Smooth muscle cell (in vitro differentiated cells): Measurements from ENCODE around the gene H1-8. TPM values are rescaled to one million over a fixed set of nuclear protein-coding genes. Genes with fewer than 3 reads are reported as not detected.
"Not testable (repeated sequence)": the region's sequence is repeated elsewhere in the genome, so short reads cannot be mapped to it uniquely, and the experiment has no call there.

ENCODE experiments used
- DNase-seq: peaks from one replicate; lab custom pipeline; 2025; ENCODE audit not compliant: unreplicated experiment; lab: John Stamatoyannopoulos, UW
- H2AFZ ChIP-seq: fragments of 200-600 bp; sonication (generic); 2 replicates; pipeline ENCODE4 v1.6.0; 2016; ENCODE audit warnings: antibody characterized with exemption, low read depth, mild to moderate bottlenecking
- H3F3A ChIP-seq: fragments of 200-600 bp; sonication (generic); 2 replicates; pipeline ENCODE4 v1.6.0; 2017; ENCODE audit warnings: antibody characterized with exemption, low read depth
- H3K27ac ChIP-seq: fragments of 200-600 bp; sonication (generic); 2 replicates; pipeline ENCODE4 v1.5.1; 2016; ENCODE audit warnings: low read depth, mild to moderate bottlenecking
- H3K27me3 ChIP-seq: fragments of 200-600 bp; sonication (generic); 2 replicates; pipeline ENCODE4 v1.6.1; 2016; ENCODE audit warnings: low read depth, mild to moderate bottlenecking
- H3K36me3 ChIP-seq: fragments of 200-600 bp; sonication (generic); 2 replicates; pipeline ENCODE4 v1.5.1; 2016; ENCODE audit warnings: low read depth
- H3K4me1 ChIP-seq: fragments of 200-600 bp; sonication (generic); 2 replicates; pipeline ENCODE4 v1.5.1; 2016; ENCODE audit warnings: low read depth
- H3K4me2 ChIP-seq: fragments of 200-600 bp; sonication (generic); 2 replicates; pipeline ENCODE4 v1.6.0; 2016; ENCODE audit warnings: mild to moderate bottlenecking
- H3K4me3 ChIP-seq: fragments of 200-600 bp; sonication (generic); 2 replicates; pipeline ENCODE4 v1.5.1; 2016; ENCODE audit warnings: mild to moderate bottlenecking
- H3K79me2 ChIP-seq: fragments of 200-600 bp; sonication (generic); 2 replicates; pipeline ENCODE4 v1.6.0; 2016; ENCODE audit warnings: low read depth, mild to moderate bottlenecking
- H3K9ac ChIP-seq: fragments of 200-600 bp; sonication (generic); 2 replicates; pipeline ENCODE4 v1.6.0; 2016; ENCODE audit warnings: low read depth
- H3K9me3 ChIP-seq: fragments of 200-600 bp; sonication (generic); replicated peaks from 2 replicates; pipeline ENCODE4 v1.5.1; 2016; ENCODE audit warnings: low read depth
- H4K20me1 ChIP-seq: fragments of 200-600 bp; sonication (generic); 2 replicates; pipeline ENCODE4 v1.6.0; 2016; ENCODE audit warnings: low read depth
- WGBS: methylation state at CpG from one replicate; pipeline ENCODE4 v1.1.7; 2016; ENCODE audit warnings: low lambda C conversion rate; 5-methylcytosine and 5-hydroxymethylcytosine counted together
- polyA plus RNA-seq: library from polyadenylated mRNA; unstranded; fragments of >200 nt; fragmentation: Nextera tagmentation; extraction: Ambion mirVana; gene quantifications from 2 replicates; pipeline ENCODE4 v1.2.1, GENCODE V29; 2016
- total RNA-seq: library from RNA; depleted of rRNA; stranded (reverse); fragments of >200 nt; gene quantifications from 2 replicates; pipeline ENCODE4 v1.2.3, GENCODE V29; 2014
- TF ChIP-seq, protein P1 (sequence below): fragments of 200-600 bp; sonication (generic); IDR thresholded peaks from 2 replicates; pipeline ENCODE4 v1.5.1; 2017; ENCODE audit warnings: borderline replicate concordance, mild to moderate bottlenecking, antibody characterized with exemption; ENCODE audit not compliant: insufficient read depth, poor library complexity, severe bottlenecking

H1-8 gene, protein sequence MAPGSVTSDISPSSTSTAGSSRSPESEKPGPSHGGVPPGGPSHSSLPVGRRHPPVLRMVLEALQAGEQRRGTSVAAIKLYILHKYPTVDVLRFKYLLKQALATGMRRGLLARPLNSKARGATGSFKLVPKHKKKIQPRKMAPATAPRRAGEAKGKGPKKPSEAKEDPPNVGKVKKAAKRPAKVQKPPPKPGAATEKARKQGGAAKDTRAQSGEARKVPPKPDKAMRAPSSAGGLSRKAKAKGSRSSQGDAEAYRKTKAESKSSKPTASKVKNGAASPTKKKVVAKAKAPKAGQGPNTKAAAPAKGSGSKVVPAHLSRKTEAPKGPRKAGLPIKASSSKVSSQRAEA
- total RNA-seq = not detected in 2 replicates
- polyA plus RNA-seq = not detected in 2 replicates

DNA sequence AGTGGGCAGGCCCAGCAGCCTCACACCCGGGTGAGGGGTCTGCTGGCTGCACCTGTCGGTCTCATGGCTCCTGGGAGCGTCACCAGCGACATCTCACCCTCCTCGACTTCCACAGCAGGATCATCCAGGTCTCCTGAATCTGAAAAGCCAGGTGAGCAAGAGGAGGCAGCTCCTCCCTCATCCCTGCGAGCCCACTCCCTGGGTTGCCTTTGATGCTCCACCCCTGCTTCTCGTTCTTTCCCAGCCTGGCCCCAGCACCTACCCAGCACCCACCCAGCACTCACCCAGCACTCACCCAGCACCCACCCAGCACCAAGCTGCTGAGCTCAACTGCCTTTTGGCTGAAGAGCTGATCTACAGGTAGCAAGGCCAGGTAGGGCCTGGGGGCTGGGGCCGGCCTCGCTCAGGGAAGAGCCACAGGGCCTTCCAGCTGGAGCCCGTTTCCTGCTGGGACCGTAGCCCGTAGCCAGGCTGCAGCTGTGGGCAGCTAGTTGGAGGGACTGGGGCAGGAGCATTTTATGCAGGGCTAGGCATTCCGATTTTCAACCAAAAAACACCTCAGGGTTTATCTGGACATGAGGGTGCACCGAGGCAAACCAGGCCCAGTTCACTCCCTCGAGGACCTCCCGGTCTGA lies at the start of gene H1-8:
H1-8 (plus strand) TSS at position 20 of the 635 bp plus-strand sequence; CDS start at position 64, 44 bp downstream.
- Histone ChIP-seq H2AFZ (no peak within 1 kb of the TSS), H3K9me3 (no peaks in the 10 kb centered on the region), H3K9ac (no peak within 1 kb of the TSS), H3K27me3 (no peaks in the 10 kb centered on the region), H3K36me3 (no peaks in the 10 kb centered on the region), H3K4me1 (no peaks in the 10 kb centered on the region), H3K4me3 (no peak within 1 kb of the TSS), H3K27ac (no peak within 1 kb of the TSS), H3K4me2 (no peak within 1 kb of the TSS), H3F3A (peaks cover 6% of the 10 kb centered on the region), H3K79me2 (no peaks in the 10 kb centered on the region), H4K20me1 (no peaks in the 10 kb centered on the region)
- no peak for DNase-seq
- TF ChIP-seq, protein P1, sequence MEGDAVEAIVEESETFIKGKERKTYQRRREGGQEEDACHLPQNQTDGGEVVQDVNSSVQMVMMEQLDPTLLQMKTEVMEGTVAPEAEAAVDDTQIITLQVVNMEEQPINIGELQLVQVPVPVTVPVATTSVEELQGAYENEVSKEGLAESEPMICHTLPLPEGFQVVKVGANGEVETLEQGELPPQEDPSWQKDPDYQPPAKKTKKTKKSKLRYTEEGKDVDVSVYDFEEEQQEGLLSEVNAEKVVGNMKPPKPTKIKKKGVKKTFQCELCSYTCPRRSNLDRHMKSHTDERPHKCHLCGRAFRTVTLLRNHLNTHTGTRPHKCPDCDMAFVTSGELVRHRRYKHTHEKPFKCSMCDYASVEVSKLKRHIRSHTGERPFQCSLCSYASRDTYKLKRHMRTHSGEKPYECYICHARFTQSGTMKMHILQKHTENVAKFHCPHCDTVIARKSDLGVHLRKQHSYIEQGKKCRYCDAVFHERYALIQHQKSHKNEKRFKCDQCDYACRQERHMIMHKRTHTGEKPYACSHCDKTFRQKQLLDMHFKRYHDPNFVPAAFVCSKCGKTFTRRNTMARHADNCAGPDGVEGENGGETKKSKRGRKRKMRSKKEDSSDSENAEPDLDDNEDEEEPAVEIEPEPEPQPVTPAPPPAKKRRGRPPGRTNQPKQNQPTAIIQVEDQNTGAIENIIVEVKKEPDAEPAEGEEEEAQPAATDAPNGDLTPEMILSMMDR = no peak
- WGBS = 88% methylated on average over 16 of the region's 16 CpGs

DNA sequence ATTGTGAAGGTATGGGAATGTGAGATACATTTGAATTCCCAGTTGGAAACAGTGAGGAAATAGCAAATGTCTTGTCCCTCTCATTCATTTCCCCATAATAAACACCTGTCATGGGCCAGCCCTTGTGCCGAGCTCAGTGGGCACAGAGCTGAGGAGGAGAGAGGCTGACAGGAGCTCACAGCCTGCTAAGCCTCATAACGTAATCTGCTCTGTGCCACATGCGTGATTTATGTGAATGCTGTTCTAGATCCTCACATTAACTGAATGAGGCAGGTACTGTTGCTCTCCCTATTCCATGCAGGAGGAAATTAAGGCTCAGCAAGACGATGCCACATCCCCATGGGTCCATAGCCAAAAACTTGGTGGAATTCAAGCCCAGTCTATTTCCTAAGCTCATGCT lies 49.8 kb upstream of the H1-8 start:
- H2AFZ ChIP-seq = no peak overlapping the region
- 84% methylated on average over 4 of the region's 4 CpGs for WGBS
- H3K4me1 ChIP-seq = peaks cover 12% of the 10 kb centered on the region
- DNase-seq = no peak
- H3K4me2 ChIP-seq = no peak overlapping the region
- H3K9ac ChIP-seq = no peak overlapping the region
- H4K20me1 ChIP-seq = no peaks in the 10 kb centered on the region
- H3K27me3 ChIP-seq = no peaks in the 10 kb centered on the region
- H3F3A ChIP-seq = peaks cover 27% of the 10 kb centered on the region
- TF ChIP-seq, protein P1 = no peak
- no peaks in the 10 kb centered on the region for H3K79me2 ChIP-seq
- H3K36me3 ChIP-seq = no peaks in the 10 kb centered on the region
- no peaks in the 10 kb centered on the region for H3K9me3 ChIP-seq
- no peak overlapping the region for H3K4me3 ChIP-seq
- no peak overlapping the region for H3K27ac ChIP-seq

GRCh38 chr3:129494499-129494898 lies 48.5 kb upstream of the H1-8 start:
- H4K20me1 ChIP-seq, H2AFZ ChIP-seq, H3K79me2 ChIP-seq, H3K4me3 ChIP-seq, H3K27me3 ChIP-seq, DNase-seq, H3K36me3 ChIP-seq, H3K9me3 ChIP-seq: not testable (repeated sequence)
- WGBS = 26% methylated on average over 5 of the region's 5 CpGs
- Histone ChIP-seq H3K4me2 (peak overlapping the region; percentile 28), H3K4me1 (peaks cover 12% of the 10 kb centered on the region), H3F3A (peaks cover 27% of the 10 kb centered on the region), H3K9ac (peak overlapping the region; percentile 40), H3K27ac (peak overlapping the region; percentile 94)

- Histone ChIP-seq H3K4me2 (peak overlapping the region; percentile 49), H3K9ac (peak overlapping the region; percentile 60), H3K4me1 (peaks cover 12% of the 10 kb centered on the region), H3K27ac (peak overlapping the region; percentile 94), H3F3A (peaks cover 27% of the 10 kb centered on the region)
- not testable (repeated sequence) for H4K20me1 ChIP-seq, H3K9me3 ChIP-seq, H3K4me3 ChIP-seq, H3K36me3 ChIP-seq, H2AFZ ChIP-seq, DNase-seq, H3K27me3 ChIP-seq, H3K79me2 ChIP-seq
- WGBS = 44% methylated on average over 10 of the region's 10 CpGs
These were observed 47.9 kb upstream of the H1-8 start for GRCh38 chr3:129495006-129495639.

DNA sequence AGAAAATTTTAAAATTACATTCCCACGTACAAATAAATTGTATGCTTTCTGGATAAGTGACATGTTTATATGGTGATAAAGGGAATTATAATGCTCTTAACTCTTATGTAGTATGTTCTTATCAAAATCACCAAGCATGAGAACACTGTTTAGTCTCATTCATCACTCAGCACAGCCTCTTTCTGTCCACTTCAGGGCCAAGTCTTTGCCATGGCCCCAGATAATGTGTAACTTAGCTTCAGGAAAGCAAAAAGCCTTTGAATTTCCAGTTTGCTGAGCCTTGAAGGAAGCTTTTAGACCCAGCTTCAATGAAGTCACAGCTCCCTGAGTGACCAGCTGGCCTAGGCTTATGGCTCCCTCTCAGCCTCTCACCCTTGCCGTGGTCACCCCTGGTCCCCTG lies 45.1 kb upstream of the H1-8 start:
- H3K27me3 ChIP-seq, DNase-seq, H4K20me1 ChIP-seq, H3K4me2 ChIP-seq, H3K36me3 ChIP-seq, H3K79me2 ChIP-seq, H2AFZ ChIP-seq, H3K27ac ChIP-seq, H3K9me3 ChIP-seq, H3K9ac ChIP-seq, H3K4me3 ChIP-seq: not testable (repeated sequence)
- WGBS = 26% methylated on average over 2 of the region's 2 CpGs
- Histone ChIP-seq H3F3A (peaks cover 29% of the 10 kb centered on the region), H3K4me1 (peaks cover 12% of the 10 kb centered on the region)

GRCh38 chr3:129498603-129499488 lies 44.1 kb upstream of the H1-8 start:
- H3K27ac ChIP-seq, H3K79me2 ChIP-seq: not testable (repeated sequence)

More at GRCh38 chr3:129498603-129499488, 44.1 kb upstream of the H1-8 start:
- H3K27me3 ChIP-seq, H3K4me3 ChIP-seq, H4K20me1 ChIP-seq, H3K9ac ChIP-seq, H2AFZ ChIP-seq, H3K4me2 ChIP-seq, H3K36me3 ChIP-seq, H3K9me3 ChIP-seq, DNase-seq: not testable (repeated sequence)
- peaks cover 18% of the 10 kb centered on the region for H3K4me1 ChIP-seq
- peaks cover 19% of the 10 kb centered on the region for H3F3A ChIP-seq
- 79% methylated on average over 7 of the region's 8 CpGs for WGBS
